Loucy (cell line): ENCODE measurements around the gene DROSHA.

Experiments
- H2AFZ ChIP-seq: fragments of 200-600 bp; sonication (generic); 2 replicates; pipeline ENCODE4 v1.6.0; 2016; ENCODE audit warnings: antibody characterized with exemption, mild to moderate bottlenecking, low read length, moderate library complexity
- H3F3A ChIP-seq: fragments of 200-600 bp; 2 replicates; pipeline ENCODE4 v1.6.0; 2016; ENCODE audit warnings: antibody characterized with exemption, low read depth, mild to moderate bottlenecking
- H3K27me3 ChIP-seq: fragments of 200-600 bp; sonication (generic); 2 replicates; pipeline ENCODE4 v1.6.1; 2014; ENCODE audit warnings: low read length, mild to moderate bottlenecking; ENCODE audit not compliant: insufficient read depth, poor library complexity, severe bottlenecking
- H3K36me3 ChIP-seq: fragments of 200-600 bp; sonication (generic); 2 replicates; pipeline ENCODE4 v1.6.1; 2016; ENCODE audit warnings: low read length; ENCODE audit not compliant: insufficient read depth
- H3K4me1 ChIP-seq: fragments of 200-600 bp; sonication (generic); 2 replicates; pipeline ENCODE4 v1.5.1; 2014; ENCODE audit warnings: low read length, mild to moderate bottlenecking; ENCODE audit not compliant: insufficient read depth, poor library complexity, severe bottlenecking
- H3K4me2 ChIP-seq: fragments of 200-600 bp; sonication (generic); 2 replicates; pipeline ENCODE4 v1.6.0; 2014; ENCODE audit warnings: antibody characterized with exemption, low read length, low read depth, mild to moderate bottlenecking; ENCODE audit not compliant: poor library complexity, severe bottlenecking
- H3K4me3 ChIP-seq: fragments of 200-600 bp; sonication (generic); 2 replicates; pipeline ENCODE4 v1.5.1; 2014; ENCODE audit warnings: low read length, mild to moderate bottlenecking, mixed read lengths; ENCODE audit not compliant: poor library complexity, severe bottlenecking
- H3K79me2 ChIP-seq: fragments of 200-600 bp; sonication (generic); 2 replicates; pipeline ENCODE4 v1.6.1; 2014; ENCODE audit warnings: low read length; ENCODE audit not compliant: insufficient read depth
- H3K9ac ChIP-seq: fragments of 200-600 bp; sonication (generic); 2 replicates; pipeline ENCODE4 v1.6.0; 2014; ENCODE audit warnings: mild to moderate bottlenecking, low read depth, low read length, moderate library complexity; ENCODE audit not compliant: poor library complexity, severe bottlenecking
- H3K9me2 ChIP-seq: fragments of 200-600 bp; sonication (generic); replicated peaks from 2 replicates; pipeline ENCODE4 v1.6.1; 2016; ENCODE audit warnings: low read depth, low read length, mixed read lengths
- H3K9me3 ChIP-seq: fragments of 200-600 bp; sonication (generic); 2 replicates; pipeline ENCODE4 v1.6.1; 2014; ENCODE audit warnings: mild to moderate bottlenecking, antibody characterized with exemption, low read length, low read depth; ENCODE audit not compliant: insufficient read depth
- H4K20me1 ChIP-seq: fragments of 200-600 bp; sonication (generic); 2 replicates; pipeline ENCODE4 v1.6.0; 2014; ENCODE audit warnings: antibody characterized with exemption, low read length, mild to moderate bottlenecking; ENCODE audit not compliant: insufficient read depth, poor library complexity, severe bottlenecking
- CTCF ChIP-seq: fragments of 200-600 bp; sonication (generic); conservative IDR thresholded peaks from 2 replicates; pipeline ENCODE4 v1.5.1; 2014; ENCODE audit warnings: mild to moderate bottlenecking, antibody characterized with exemption, low read length
- EZH2phosphoT487 ChIP-seq: fragments of 200-600 bp; IDR thresholded peaks from 2 replicates; pipeline ENCODE4 v1.6.1; 2018; ENCODE audit warnings: antibody characterized with exemption, mild to moderate bottlenecking, moderate library complexity, borderline replicate concordance

DROSHA gene

GRCh38 chr5:31495336-31495735 is 36.6 kb downstream of the DROSHA start:
- H4K20me1 ChIP-seq: no peaks in the 10 kb centered on the region
- H3K4me1 ChIP-seq: no peaks in the 10 kb centered on the region
- H2AFZ ChIP-seq: no peak overlapping the region
- H3K79me2 ChIP-seq: no peaks in the 10 kb centered on the region
- H3F3A ChIP-seq: no peaks in the 10 kb centered on the region
- H3K4me2 ChIP-seq: no peak overlapping the region
- no peak overlapping the region for H3K4me3 ChIP-seq
- peaks cover 92% of the 10 kb centered on the region for H3K36me3 ChIP-seq
- TF ChIP-seq CTCF (no peak), EZH2phosphoT487 (no peak)
- no peak overlapping the region for H3K9ac ChIP-seq
- no peaks in the 10 kb centered on the region for H3K9me3 ChIP-seq
- H3K9me2 ChIP-seq: no peaks in the 10 kb centered on the region
- no peaks in the 10 kb centered on the region for H3K27me3 ChIP-seq

- Histone ChIP-seq H3K9me3 (no peaks in the 10 kb centered on the region), H3K4me3 (no peak overlapping the region), H3K36me3 (peaks cover 86% of the 10 kb centered on the region), H3K9ac (no peak overlapping the region), H3F3A (no peaks in the 10 kb centered on the region), H2AFZ (no peak overlapping the region), H3K4me2 (no peak overlapping the region), H3K27me3 (no peaks in the 10 kb centered on the region), H3K4me1 (no peaks in the 10 kb centered on the region), H4K20me1 (no peaks in the 10 kb centered on the region), H3K79me2 (no peaks in the 10 kb centered on the region), H3K9me2 (no peaks in the 10 kb centered on the region)
- no peak for TF ChIP-seq CTCF
- no peak for TF ChIP-seq EZH2phosphoT487
These were observed 39.0 kb downstream of the DROSHA start for GRCh38 chr5:31492869-31493268.

- Histone ChIP-seq H3K9ac (no peak overlapping the region), H3K4me3 (no peak overlapping the region), H3F3A (no peaks in the 10 kb centered on the region), H3K4me2 (no peak overlapping the region), H2AFZ (no peak overlapping the region), H3K4me1 (peaks cover 11% of the 10 kb centered on the region), H4K20me1 (peaks cover 3% of the 10 kb centered on the region), H3K9me3 (no peaks in the 10 kb centered on the region), H3K27me3 (no peaks in the 10 kb centered on the region), H3K9me2 (no peaks in the 10 kb centered on the region), H3K36me3 (peaks cover 58% of the 10 kb centered on the region; the same call in 1 of the 2 replicates), H3K79me2 (no peaks in the 10 kb centered on the region)
- peak; percentile 33 for TF ChIP-seq CTCF
- no peak for TF ChIP-seq EZH2phosphoT487
These were observed 44.4 kb downstream of the DROSHA start for GRCh38 chr5:31487506-31487905.
